K562 (cell line): Measurements from ENCODE around the gene ATP5MC3. TPM values are rescaled to one million over a fixed set of nuclear protein-coding genes. Genes with fewer than 3 reads are reported as not detected.

Experiments used
- ATAC-seq: fragments of 200-7000 bp; cut with Tn5 transposase; 3 replicates; pipeline ENCODE4 v1.9.1; 2020; ENCODE audit warnings: moderate library complexity
- BruUV-seq: library from RNA; stranded (reverse); fragments of 400-500 nt; replicated peaks from 2 replicates; lab custom pipeline; 2021; lab: Mats Ljungman, UMichigan
- CTCF ChIA-PET: fragments of 300-600 bp; formaldehyde crosslinking; extraction: SDS; loops from one replicate; lab custom pipeline; 2021; ENCODE audit warnings: low intra/inter-chr PET ratio; lab: Yijun Ruan, JAX
- POLR2A ChIA-PET: fragments of 300-600, 350-650 bp; sonication (Branson Sonifier 250); formaldehyde crosslinking; extraction: SDS; loops from one replicate; lab custom pipeline; 2021; ENCODE audit warnings: antibody characterized with exemption, inconsistent platforms; lab: Yijun Ruan, JAX
- DNase-seq, 4 experiments: peaks; one replicate each; pipeline versions ENCODE4 v3.0.0 to v3.0.0-alpha.2; 2011 to 2018; ENCODE audit warnings: low spot score in 3 of 4, mixed read lengths in 3 of 4; ENCODE audit errors: extremely low read depth in 1 of 4
- FAIRE-seq: peaks from 2 replicates; lab custom pipeline; 2011; peaks lifted over from hg19 to GRCh38; lab: Jason Lieb, UNC
- H2AFZ ChIP-seq: 2 replicates; pipeline ENCODE4 v1.6.0; 2011; ENCODE audit warnings: low read depth, low read length, control low read depth, inconsistent platforms
- H3K27ac ChIP-seq: fragments of 200-600 bp; 3 replicates; pipeline ENCODE4 v1.8.0; 2011; ENCODE audit warnings: low read depth, mild to moderate bottlenecking, control low read depth, inconsistent platforms, low read length, moderate library complexity, mixed read lengths; ENCODE audit errors: extremely low read depth
- H3K27me3 ChIP-seq, 2 experiments: fragments of 300-600 bp in 1 of 2; 2 replicates in 1 of 2; 3 replicates in 1 of 2; pipeline versions ENCODE4 v1.6.0 to v1.8.0; 2011; ENCODE audit warnings: inconsistent platforms in 2 of 2, low read length in 2 of 2, mild to moderate bottlenecking in 1 of 2, mixed read lengths in 1 of 2, moderate library complexity in 1 of 2; ENCODE audit not compliant: control insufficient read depth in 2 of 2, insufficient read depth in 2 of 2
- H3K36me3 ChIP-seq: fragments of 300-600 bp; 3 replicates; pipeline ENCODE4 v1.8.0; 2011; ENCODE audit warnings: mild to moderate bottlenecking, low read length, inconsistent platforms; ENCODE audit not compliant: control insufficient read depth, insufficient read depth
- H3K4me1 ChIP-seq, 2 experiments: fragments of 200-600 bp in 1 of 2; replicated peaks in 1 of 2; 2 replicates in 1 of 2; 3 replicates in 1 of 2; pipeline versions ENCODE4 v1.5.1 to v1.8.0; 2011; ENCODE audit warnings: inconsistent platforms in 2 of 2, low read length in 2 of 2, mild to moderate bottlenecking in 1 of 2, mixed read lengths in 1 of 2, moderate library complexity in 1 of 2; ENCODE audit not compliant: control insufficient read depth in 2 of 2, insufficient read depth in 2 of 2
- H3K4me2 ChIP-seq: 2 replicates; pipeline ENCODE4 v1.6.1; 2011; ENCODE audit warnings: low read length, control low read depth, inconsistent platforms, mixed read lengths; ENCODE audit not compliant: insufficient read depth
- H3K4me3 ChIP-seq: fragments of 200-600 bp; sonication (generic), shearing (Covaris generic); 2 replicates; pipeline ENCODE4 v1.5.1; 2016; ENCODE audit warnings: control low read depth, inconsistent platforms
- H3K79me2 ChIP-seq: fragments of 200-600 bp; 3 replicates; pipeline ENCODE4 v1.8.0; 2011; ENCODE audit warnings: low read length, inconsistent platforms; ENCODE audit not compliant: control insufficient read depth, insufficient read depth
- H3K9ac ChIP-seq, 2 experiments: 2 replicates each; pipeline versions ENCODE4 v1.6.0 to v1.6.1; 2011; ENCODE audit warnings: low read depth in 2 of 2, low read length in 2 of 2, control low read depth in 1 of 2, inconsistent platforms in 1 of 2, mild to moderate bottlenecking in 1 of 2, mixed read lengths in 1 of 2; ENCODE audit not compliant: insufficient read depth in 1 of 2
- H3K9me1 ChIP-seq: one replicate; pipeline ENCODE4 v1.6.0; 2011; ENCODE audit warnings: inconsistent platforms, mild to moderate bottlenecking, low read length, moderate library complexity; ENCODE audit not compliant: control insufficient read depth, insufficient read depth
- H3K9me3 ChIP-seq: replicated peaks from 2 replicates; pipeline ENCODE4 v1.5.1; 2011; ENCODE audit warnings: low read depth, low read length, inconsistent platforms; ENCODE audit not compliant: control insufficient read depth, insufficient read depth
- H4K20me1 ChIP-seq: replicated peaks from 2 replicates; pipeline ENCODE4 v1.6.1; 2011; ENCODE audit warnings: low read length, inconsistent platforms, mixed read lengths; ENCODE audit not compliant: control insufficient read depth, insufficient read depth
- CAMTA2 ChIP-seq: fragments of 250-450 bp; sonication (Bioruptor Pico); conservative IDR thresholded peaks from 2 replicates; pipeline ENCODE4 v1.5.1; 2022
- WGBS: fragments of 100-300 bp; shearing (Covaris generic); methylation state at CpG from one replicate; pipeline ENCODE4 v1.1.6; 2016; ENCODE audit warnings: low coverage, mixed read lengths; ENCODE audit not compliant: insufficient coverage; ENCODE audit errors: missing lambda C conversion rate; 5-methylcytosine and 5-hydroxymethylcytosine counted together
- in situ Hi-C: fragments of 300-500 bp; cut with MboI; formaldehyde crosslinking; loops from 4 replicates; pipeline ENCODE4 v1.15.0; 2018; ENCODE audit warnings: inconsistent platforms, mixed read lengths
- intact Hi-C: fragments of 100-400 bp; cut with micrococcal nuclease; formaldehyde crosslinking; loops from 2 replicates; pipeline ENCODE4 v1.14.2; 2022
- polyA plus RNA-seq, 8 experiments: library from polyadenylated mRNA; depleted of rRNA in 4 of 8; stranded (reverse) in 5 of 8; unstranded in 3 of 8; fragments of >200 nt; fragmentation: Nextera tagmentation in 2 of 8; fragmentation: Illumina TruSeq in 1 of 8; extraction: Ambion mirVana in 2 of 8; extraction: Trizol in 1 of 8; gene quantifications; 2 replicates each; pipeline versions ENCODE4 v1.2.1 to v1.2.3, GENCODE V29; 2011 to 2014; ENCODE audit warnings: inconsistent platforms in 1 of 8, missing spikeins in 1 of 8
- total RNA-seq, 7 experiments: library from RNA; depleted of rRNA in 6 of 7; stranded (reverse); fragments of >200 nt in 6 of 7; fragmentation: Illumina TruSeq in 2 of 7; extraction: Trizol in 2 of 7; gene quantifications; 2 replicates each; pipeline versions ENCODE4 v1.2.1 to v1.2.3, GENCODE V29; 2011 to 2021; ENCODE audit warnings: low replicate concordance in 1 of 7
- TF ChIP-seq, protein P1 (sequence below): fragments of 250-450 bp; sonication (Bioruptor Pico); IDR thresholded peaks from 2 replicates; pipeline ENCODE4 v1.8.0; 2022; ENCODE audit warnings: inconsistent platforms
- TF ChIP-seq, protein P2 (sequence below): fragments of 250-450 bp; sonication (Bioruptor Pico); IDR thresholded peaks from 2 replicates; pipeline ENCODE4 v1.4.0; 2020; ENCODE audit warnings: mild to moderate bottlenecking, moderate library complexity, borderline replicate concordance
- TF ChIP-seq, protein P3 (sequence below): fragments of 200-400 bp; formaldehyde crosslinking; IDR thresholded peaks from 2 replicates; pipeline ENCODE4 v1.6.1; 2017; ENCODE audit warnings: mild to moderate bottlenecking, low read depth, low read length, moderate library complexity
- TF ChIP-seq, protein P4 (sequence below): fragments of 200-800 bp; sonication (Bioruptor generic); IDR thresholded peaks from 2 replicates; pipeline ENCODE4 v1.6.1; 2017; ENCODE audit warnings: missing genetic modification characterization, missing compliant biosample characterization

ATP5MC3 gene
- total and polyA plus RNA-seq, 9 of the 15 experiments (the other 6 are each of a cell fraction or from before 2014, with no cell fraction given): 423 to 2,565 (median 1,012) TPM

DNA sequence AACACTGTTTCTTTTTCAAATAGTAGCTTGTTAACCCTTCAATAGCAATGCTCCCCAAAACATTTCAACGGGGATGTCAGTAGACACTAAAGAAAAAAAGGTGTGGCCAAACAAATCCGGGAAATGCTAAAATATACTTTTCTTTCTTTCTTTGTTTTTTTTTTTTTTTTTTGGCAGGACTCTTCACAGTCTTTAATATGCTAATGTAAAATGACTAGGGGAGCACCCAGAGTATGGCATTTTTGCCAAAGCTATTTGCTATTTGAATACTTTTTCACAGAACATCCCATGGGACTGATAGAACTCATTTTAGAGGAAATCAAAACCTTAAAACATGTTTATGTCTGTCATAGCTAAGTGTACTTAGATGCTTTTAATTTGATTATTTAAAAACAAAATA lies 45.6 kb downstream of the ATP5MC3 start:
- no peak overlapping the region for H3K27ac ChIP-seq
- H3K27me3 ChIP-seq: no peaks in the 10 kb centered on the region
- no peak for DNase-seq
- ChIA-PET CTCF (no interaction called here), POLR2A (interaction anchor here (0.8 to 1.4 kb wide), 2 partner anchors 13 to 331 kb away, joined by 3 to 4 read pairs; no protein-coding TSS in a partner anchor)
- no TSS peak for BruUV-seq
- no peak for ATAC-seq
- H3K9me1 ChIP-seq: no peaks in the 10 kb centered on the region
- peaks cover 83% of the 10 kb centered on the region for H3K36me3 ChIP-seq
- H4K20me1 ChIP-seq: no peaks in the 10 kb centered on the region; the same call in 1 of the 2 replicates
- H2AFZ ChIP-seq: no peak overlapping the region
- FAIRE-seq: no peak
- intact Hi-C loops: no loop called here
- 94% methylated on average over 2 of the region's 2 CpGs for WGBS
- H3K9me3 ChIP-seq: no peaks in the 10 kb centered on the region
- TF ChIP-seq CAMTA2 (CRISPR knock-in tag): no peak
- TF ChIP-seq, protein P1, sequence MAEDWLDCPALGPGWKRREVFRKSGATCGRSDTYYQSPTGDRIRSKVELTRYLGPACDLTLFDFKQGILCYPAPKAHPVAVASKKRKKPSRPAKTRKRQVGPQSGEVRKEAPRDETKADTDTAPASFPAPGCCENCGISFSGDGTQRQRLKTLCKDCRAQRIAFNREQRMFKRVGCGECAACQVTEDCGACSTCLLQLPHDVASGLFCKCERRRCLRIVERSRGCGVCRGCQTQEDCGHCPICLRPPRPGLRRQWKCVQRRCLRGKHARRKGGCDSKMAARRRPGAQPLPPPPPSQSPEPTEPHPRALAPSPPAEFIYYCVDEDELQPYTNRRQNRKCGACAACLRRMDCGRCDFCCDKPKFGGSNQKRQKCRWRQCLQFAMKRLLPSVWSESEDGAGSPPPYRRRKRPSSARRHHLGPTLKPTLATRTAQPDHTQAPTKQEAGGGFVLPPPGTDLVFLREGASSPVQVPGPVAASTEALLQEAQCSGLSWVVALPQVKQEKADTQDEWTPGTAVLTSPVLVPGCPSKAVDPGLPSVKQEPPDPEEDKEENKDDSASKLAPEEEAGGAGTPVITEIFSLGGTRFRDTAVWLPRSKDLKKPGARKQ: no peak
- TF ChIP-seq, protein P2, sequence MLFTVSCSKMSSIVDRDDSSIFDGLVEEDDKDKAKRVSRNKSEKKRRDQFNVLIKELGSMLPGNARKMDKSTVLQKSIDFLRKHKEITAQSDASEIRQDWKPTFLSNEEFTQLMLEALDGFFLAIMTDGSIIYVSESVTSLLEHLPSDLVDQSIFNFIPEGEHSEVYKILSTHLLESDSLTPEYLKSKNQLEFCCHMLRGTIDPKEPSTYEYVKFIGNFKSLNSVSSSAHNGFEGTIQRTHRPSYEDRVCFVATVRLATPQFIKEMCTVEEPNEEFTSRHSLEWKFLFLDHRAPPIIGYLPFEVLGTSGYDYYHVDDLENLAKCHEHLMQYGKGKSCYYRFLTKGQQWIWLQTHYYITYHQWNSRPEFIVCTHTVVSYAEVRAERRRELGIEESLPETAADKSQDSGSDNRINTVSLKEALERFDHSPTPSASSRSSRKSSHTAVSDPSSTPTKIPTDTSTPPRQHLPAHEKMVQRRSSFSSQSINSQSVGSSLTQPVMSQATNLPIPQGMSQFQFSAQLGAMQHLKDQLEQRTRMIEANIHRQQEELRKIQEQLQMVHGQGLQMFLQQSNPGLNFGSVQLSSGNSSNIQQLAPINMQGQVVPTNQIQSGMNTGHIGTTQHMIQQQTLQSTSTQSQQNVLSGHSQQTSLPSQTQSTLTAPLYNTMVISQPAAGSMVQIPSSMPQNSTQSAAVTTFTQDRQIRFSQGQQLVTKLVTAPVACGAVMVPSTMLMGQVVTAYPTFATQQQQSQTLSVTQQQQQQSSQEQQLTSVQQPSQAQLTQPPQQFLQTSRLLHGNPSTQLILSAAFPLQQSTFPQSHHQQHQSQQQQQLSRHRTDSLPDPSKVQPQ (CRISPR knock-in tag): no peak
- TF ChIP-seq, protein P3, sequence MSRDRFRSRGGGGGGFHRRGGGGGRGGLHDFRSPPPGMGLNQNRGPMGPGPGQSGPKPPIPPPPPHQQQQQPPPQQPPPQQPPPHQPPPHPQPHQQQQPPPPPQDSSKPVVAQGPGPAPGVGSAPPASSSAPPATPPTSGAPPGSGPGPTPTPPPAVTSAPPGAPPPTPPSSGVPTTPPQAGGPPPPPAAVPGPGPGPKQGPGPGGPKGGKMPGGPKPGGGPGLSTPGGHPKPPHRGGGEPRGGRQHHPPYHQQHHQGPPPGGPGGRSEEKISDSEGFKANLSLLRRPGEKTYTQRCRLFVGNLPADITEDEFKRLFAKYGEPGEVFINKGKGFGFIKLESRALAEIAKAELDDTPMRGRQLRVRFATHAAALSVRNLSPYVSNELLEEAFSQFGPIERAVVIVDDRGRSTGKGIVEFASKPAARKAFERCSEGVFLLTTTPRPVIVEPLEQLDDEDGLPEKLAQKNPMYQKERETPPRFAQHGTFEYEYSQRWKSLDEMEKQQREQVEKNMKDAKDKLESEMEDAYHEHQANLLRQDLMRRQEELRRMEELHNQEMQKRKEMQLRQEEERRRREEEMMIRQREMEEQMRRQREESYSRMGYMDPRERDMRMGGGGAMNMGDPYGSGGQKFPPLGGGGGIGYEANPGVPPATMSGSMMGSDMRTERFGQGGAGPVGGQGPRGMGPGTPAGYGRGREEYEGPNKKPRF: no peak
- TF ChIP-seq, protein P4, sequence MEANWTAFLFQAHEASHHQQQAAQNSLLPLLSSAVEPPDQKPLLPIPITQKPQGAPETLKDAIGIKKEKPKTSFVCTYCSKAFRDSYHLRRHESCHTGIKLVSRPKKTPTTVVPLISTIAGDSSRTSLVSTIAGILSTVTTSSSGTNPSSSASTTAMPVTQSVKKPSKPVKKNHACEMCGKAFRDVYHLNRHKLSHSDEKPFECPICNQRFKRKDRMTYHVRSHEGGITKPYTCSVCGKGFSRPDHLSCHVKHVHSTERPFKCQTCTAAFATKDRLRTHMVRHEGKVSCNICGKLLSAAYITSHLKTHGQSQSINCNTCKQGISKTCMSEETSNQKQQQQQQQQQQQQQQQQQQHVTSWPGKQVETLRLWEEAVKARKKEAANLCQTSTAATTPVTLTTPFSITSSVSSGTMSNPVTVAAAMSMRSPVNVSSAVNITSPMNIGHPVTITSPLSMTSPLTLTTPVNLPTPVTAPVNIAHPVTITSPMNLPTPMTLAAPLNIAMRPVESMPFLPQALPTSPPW: no peak
- H3K79me2 ChIP-seq: peaks cover 67% of the 10 kb centered on the region
- H3K4me3 ChIP-seq: no peak overlapping the region
- H3K4me2 ChIP-seq: no peak overlapping the region
- H3K4me1 ChIP-seq: no peaks in the 10 kb centered on the region
- in situ Hi-C loops: no loop called here
- no peak overlapping the region for H3K9ac ChIP-seq
